CD4-positive, alpha-beta memory T cell (primary cell): ENCODE measurements around the gene ATP5MK. TPM values are rescaled to one million over a fixed set of nuclear protein-coding genes. Genes with fewer than 3 reads are reported as not detected.
A peak's percentile ranks its signal among the peaks of the same experiment; 100 is the strongest.

Source experiments
- CTCF ChIA-PET: fragments of 350-600 bp; sonication (Branson Sonifier 250); formaldehyde crosslinking; loops from one replicate; lab custom pipeline; 2021; ENCODE audit warnings: inconsistent platforms; ENCODE audit not compliant: partially characterized antibody; lab: Charles Lee
- POLR2A ChIA-PET: fragments of 350-600 bp; sonication (Branson Sonifier 250); formaldehyde crosslinking; loops from one replicate; lab custom pipeline; 2021; ENCODE audit not compliant: partially characterized antibody; lab: Charles Lee
- DNase-seq, 5 donors: peaks; one replicate each; pipeline versions ENCODE4 v3.0.0 to v3.0.0-alpha.2; 2020 to 2022; ENCODE audit warnings: mixed read lengths in 1 of 5
- H3K27ac ChIP-seq: one replicate; pipeline ENCODE4 v1.7.0; 2013; ENCODE audit warnings: low read depth, low read length
- H3K27me3 ChIP-seq: 2 replicates; pipeline ENCODE4 v1.7.0; 2013; ENCODE audit warnings: mild to moderate bottlenecking, low read length, moderate library complexity; ENCODE audit not compliant: insufficient read depth
- H3K36me3 ChIP-seq: 2 replicates; pipeline ENCODE4 v1.7.0; 2013; ENCODE audit warnings: mild to moderate bottlenecking, low read length, moderate library complexity; ENCODE audit not compliant: insufficient read depth
- H3K4me1 ChIP-seq: 2 replicates; pipeline ENCODE4 v1.7.0; 2013; ENCODE audit warnings: mild to moderate bottlenecking, low read length, moderate library complexity; ENCODE audit not compliant: insufficient read depth
- H3K4me3 ChIP-seq, 2 donors: one replicate each; pipeline ENCODE4 v1.7.0; 2013; ENCODE audit warnings: low read length in 2 of 2, mild to moderate bottlenecking in 1 of 2
- H3K9me3 ChIP-seq, 2 donors: one replicate each; pipeline ENCODE4 v1.7.0; 2013; ENCODE audit warnings: low read length in 2 of 2, control low read depth in 1 of 2; ENCODE audit not compliant: control insufficient read depth in 1 of 2
- H3K27ac Mint-ChIP-seq, 7 donors: one replicate each; pipeline ENCODE4 v1.8.0; 2020 to 2021; ENCODE audit warnings: mixed read lengths in 7 of 7, mild to moderate bottlenecking in 6 of 7, inconsistent platforms in 3 of 7, moderate library complexity in 3 of 7
- H3K27me3 Mint-ChIP-seq, 2 donors: one replicate each; pipeline ENCODE4 v1.8.0; 2020 to 2021; ENCODE audit warnings: mixed read lengths in 2 of 2
- H3K36me3 Mint-ChIP-seq, 2 donors: one replicate each; pipeline ENCODE4 v1.8.0; 2020 to 2021; ENCODE audit warnings: mixed read lengths in 2 of 2, inconsistent platforms in 1 of 2, mild to moderate bottlenecking in 1 of 2
- H3K4me1 Mint-ChIP-seq, 4 donors: one replicate each; pipeline ENCODE4 v1.8.0; 2020 to 2021; ENCODE audit warnings: mixed read lengths in 4 of 4, mild to moderate bottlenecking in 1 of 4
- H3K4me3 Mint-ChIP-seq, 8 donors: one replicate each; pipeline ENCODE4 v1.8.0; 2020 to 2021; ENCODE audit warnings: mixed read lengths in 8 of 8, mild to moderate bottlenecking in 7 of 8, moderate library complexity in 6 of 8, inconsistent platforms in 3 of 8
- H3K9me3 Mint-ChIP-seq, 8 donors: one replicate each; pipeline ENCODE4 v1.8.0; 2020 to 2021; ENCODE audit warnings: mixed read lengths in 8 of 8, mild to moderate bottlenecking in 5 of 8, inconsistent platforms in 3 of 8, moderate library complexity in 1 of 8
- intact Hi-C: fragments of 100-400 bp; cut with micrococcal nuclease; formaldehyde crosslinking; loops from one replicate; pipeline ENCODE4 v1.15.1; 2023
- polyA plus RNA-seq, 2 donors: library from polyadenylated mRNA; unstranded; fragments of 300-500 nt; fragmentation: Illumina TruSeq; gene quantifications; one replicate each; pipeline ENCODE4 v1.2.3, GENCODE V29; 2021
- total RNA-seq, 2 experiments: library from RNA; stranded (reverse); gene quantifications; one replicate each; pipeline ENCODE4 v1.2.3, GENCODE V29; 2021

ATP5MK gene, protein sequence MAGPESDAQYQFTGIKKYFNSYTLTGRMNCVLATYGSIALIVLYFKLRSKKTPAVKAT
- total RNA-seq: 100 to 1,000 TPM; 148 to 157 TPM
- 100 to 1,000 TPM; 477 to 548 TPM for polyA plus RNA-seq

DNA sequence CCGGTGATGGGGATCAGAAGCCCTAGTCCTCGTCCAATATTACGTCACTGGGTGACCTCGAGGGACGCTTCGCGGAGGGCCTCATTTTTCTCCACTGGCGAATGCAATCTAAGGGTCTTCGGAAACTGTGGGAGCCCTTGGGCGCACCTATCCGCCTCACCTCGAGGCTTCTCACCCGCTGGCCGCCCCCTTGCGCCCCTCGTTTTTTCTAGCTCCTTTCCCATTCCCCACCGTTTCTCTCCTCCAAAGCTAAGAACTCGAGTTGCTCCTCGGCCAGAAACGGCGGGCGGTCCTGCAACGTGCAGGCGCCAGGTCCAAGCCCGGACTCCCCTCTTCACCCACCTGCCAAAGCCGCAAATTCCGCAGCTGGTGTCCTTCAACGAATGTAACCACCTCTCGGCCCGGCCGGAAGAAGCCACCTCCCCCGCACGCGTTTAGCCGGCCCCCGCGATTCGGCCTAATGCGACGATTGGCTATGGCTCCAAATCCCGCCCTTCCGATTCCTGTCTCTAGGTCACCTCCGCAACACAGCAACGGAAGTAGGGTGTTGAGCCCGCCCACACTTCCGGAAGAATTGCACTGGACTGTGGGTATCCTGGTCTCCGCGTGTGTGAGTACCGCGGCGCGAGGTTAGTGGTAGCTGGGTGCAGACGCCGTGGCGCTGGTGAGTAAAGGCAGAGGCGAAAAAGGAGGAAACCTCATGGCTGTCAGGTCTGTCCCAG lies at the start of gene ATP5MK, which contains the start of gene PDCD11:
Gene ATP5MK, minus strand, starts transcription at position 409 of the 722 bp plus-strand sequence. CDS start 4,018 bp downstream, outside the sequence.
Gene PDCD11, plus strand, starts transcription at position 560 of the 722 bp plus-strand sequence. CDS start 1,801 bp downstream, outside the sequence.
- intact Hi-C loops: loop anchor here (1.0 to 10.0 kb wide), 5 partner anchors 29 to 866 kb away; partner anchors contain the start of genes TAF5 and WBP1L
- H3K36me3 Mint-ChIP-seq: peaks cover 12 to 53% of the 10 kb centered on the region in 2 donors

DNA sequence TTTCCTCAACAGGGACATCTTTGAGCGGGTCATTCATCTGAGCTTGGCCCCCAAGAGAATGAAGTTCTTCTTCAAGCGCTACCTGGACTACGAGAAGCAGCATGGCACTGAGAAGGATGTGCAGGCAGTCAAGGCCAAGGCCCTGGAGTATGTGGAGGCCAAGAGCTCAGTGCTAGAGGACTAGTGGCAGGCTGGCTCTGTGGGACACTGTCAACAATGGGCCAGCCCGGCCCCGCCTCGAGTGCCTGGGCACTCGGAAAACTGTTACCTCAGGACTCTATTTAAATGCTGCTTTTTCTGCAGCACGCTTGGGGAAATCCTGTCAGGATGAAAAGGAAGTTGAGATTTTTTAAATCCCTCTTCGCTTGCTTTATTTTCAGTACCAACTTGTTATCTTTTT lies 49.1 kb upstream of the ATP5MK start:
- POLR2A ChIA-PET: interaction anchor here (1.0 to 1.1 kb wide), 2 partner anchors 27 to 29 kb away, joined by 3 read pairs; no protein-coding TSS in a partner anchor
- Histone ChIP-seq H3K27me3 (no peaks in the 10 kb centered on the region), H3K4me3 (no peak overlapping the region), H3K27ac (no peak overlapping the region), H3K9me3 (no peaks in the 10 kb centered on the region), H3K36me3 (peaks cover 61% of the 10 kb centered on the region), H3K4me1 (peaks cover 33% of the 10 kb centered on the region)
- no peak for DNase-seq
- Mint-ChIP-seq H3K4me1 (peaks cover 22 to 53% (median 38%) of the 10 kb centered on the region in 4 donors), H3K9me3 (no peaks in the 10 kb centered on the region), H3K36me3 (peaks cover 56 to 86% of the 10 kb centered on the region in 2 donors), H3K4me3 (no peak overlapping the region), H3K27ac (peak overlapping the region in 4 of 7 donors; percentile 37 to 81 (median 72)), H3K27me3 (no peaks in the 10 kb centered on the region)
- intact Hi-C loops: no loop called here
- CTCF ChIA-PET: interaction anchor here (1.1 to 1.5 kb wide), 3 partner anchors 28 to 40 kb away, joined by 3 to 5 read pairs (median 3); no protein-coding TSS in a partner anchor

More for the DNA sequence above, at the start of gene ATP5MK, which contains the start of gene PDCD11:
- POLR2A ChIA-PET: interaction anchor here (0.6 to 2.7 kb wide), 10 partner anchors 12 to 1578 kb away, joined by 3 to 30 read pairs (median 4); partner anchors contain the start of genes CALHM2, CNNM2, OGA and PCGF6
- H3K27me3 ChIP-seq: no peaks in the 10 kb centered on the region
- Mint-ChIP-seq H3K4me1 (peaks cover 35 to 62% (median 47%) of the 10 kb centered on the region in 4 donors), H3K9me3 (no peaks in the 10 kb centered on the region), H3K27ac (peak within 1 kb of the TSS; percentile 82 to 99 (median 97)), H3K27me3 (no peaks in the 10 kb centered on the region), H3K4me3 (peak within 1 kb of the TSS; percentile 97 to 100 (median 98))
- DNase-seq: peak; percentile 91 to 97 (median 92)
- peaks cover 44% of the 10 kb centered on the region for H3K4me1 ChIP-seq
- H3K36me3 ChIP-seq: peaks cover 8% of the 10 kb centered on the region
- H3K4me3 ChIP-seq: peak within 1 kb of the TSS; percentile 87 to 91
- CTCF ChIA-PET: interaction anchor here (1.3 to 1.7 kb wide), 3 partner anchors 20 to 62 kb away, joined by 4 to 6 read pairs (median 6); no protein-coding TSS in a partner anchor
- peak within 1 kb of the TSS; percentile 79 for H3K27ac ChIP-seq
- H3K9me3 ChIP-seq: no peaks in the 10 kb centered on the region

DNA sequence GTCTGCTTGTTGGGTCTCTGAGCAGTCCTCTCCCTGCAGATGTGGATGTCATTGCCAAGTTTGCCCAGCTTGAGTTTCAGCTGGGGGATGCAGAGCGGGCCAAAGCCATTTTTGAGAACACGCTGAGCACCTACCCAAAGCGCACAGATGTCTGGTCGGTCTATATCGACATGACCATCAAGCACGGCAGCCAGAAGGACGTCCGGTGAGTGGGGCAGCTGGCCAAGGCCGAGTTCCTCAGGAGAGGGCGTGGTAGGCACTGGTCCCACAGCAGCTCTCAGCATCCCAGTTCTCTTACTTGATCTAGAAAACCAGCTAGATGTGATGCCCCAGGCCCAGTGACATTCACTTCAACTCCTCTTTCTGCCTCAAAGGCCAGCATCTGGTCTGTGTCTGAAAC lies 48.2 kb upstream of the ATP5MK start:
- no peaks in the 10 kb centered on the region for H3K9me3 ChIP-seq
- H3K27me3 ChIP-seq: no peaks in the 10 kb centered on the region
- H3K36me3 Mint-ChIP-seq: peaks cover 53 to 87% of the 10 kb centered on the region in 2 donors
- H3K27ac Mint-ChIP-seq: peak overlapping the region in 6 of 7 donors; percentile 37 to 81 (median 60)
- H3K4me3 Mint-ChIP-seq: no peak overlapping the region
- H3K4me3 ChIP-seq: no peak overlapping the region
- H3K27ac ChIP-seq: no peak overlapping the region
- H3K36me3 ChIP-seq: peaks cover 68% of the 10 kb centered on the region
- no peak for DNase-seq
- H3K4me1 Mint-ChIP-seq: peaks cover 15 to 44% (median 30%) of the 10 kb centered on the region in 4 donors
- ChIA-PET CTCF (no interaction called here), POLR2A (interaction anchor here (1.0 to 4.0 kb wide), 2 partner anchors 7 to 28 kb away, joined by 3 to 23 read pairs; partner anchors contain the start of gene CALHM2)
- intact Hi-C loops: no loop called here
- H3K4me1 ChIP-seq: peaks cover 24% of the 10 kb centered on the region
- H3K9me3 Mint-ChIP-seq: no peaks in the 10 kb centered on the region
- H3K27me3 Mint-ChIP-seq: no peaks in the 10 kb centered on the region

DNA sequence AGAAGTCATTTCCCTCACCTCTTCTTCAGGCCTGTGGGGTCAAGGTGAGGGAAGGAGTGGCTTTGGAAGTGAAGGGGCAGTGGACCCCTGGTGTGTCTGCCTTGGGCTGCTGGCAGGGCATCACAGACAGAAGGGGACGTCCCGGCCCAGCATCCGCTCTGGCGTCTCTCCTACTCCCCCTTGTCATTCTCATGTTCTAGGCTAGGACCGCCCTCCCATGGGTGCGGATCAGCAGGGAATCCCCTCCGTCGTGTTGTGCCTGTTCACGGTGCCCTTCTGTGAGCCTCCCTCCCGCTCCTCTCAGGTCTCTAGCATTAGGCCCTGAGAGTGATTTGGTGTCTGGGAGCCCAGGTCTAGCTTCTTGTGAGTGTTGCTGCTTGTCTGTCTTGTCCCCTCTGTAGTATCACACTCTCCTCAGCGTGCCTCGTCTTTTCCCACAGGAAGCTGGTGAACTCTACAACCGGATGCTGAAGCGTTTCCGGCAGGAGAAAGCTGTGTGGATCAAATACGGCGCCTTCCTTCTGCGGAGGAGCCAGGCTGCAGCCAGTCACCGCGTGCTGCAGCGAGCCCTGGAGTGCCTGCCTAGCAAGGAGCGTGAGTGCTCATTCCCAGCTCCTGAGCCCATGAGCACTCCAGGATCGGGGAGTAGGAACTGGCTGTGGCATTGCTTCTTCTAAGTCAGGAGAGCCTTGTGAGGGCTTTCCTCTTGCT lies 47.4 kb upstream of the ATP5MK start:
- ChIA-PET POLR2A (interaction anchor here (1.0 to 4.0 kb wide), 2 partner anchors 8 to 31 kb away, joined by 3 to 23 read pairs; partner anchors contain the start of gene CALHM2), CTCF (interaction anchor here (1.1 to 1.8 kb wide), 2 partner anchors 27 to 41 kb away, joined by 3 to 5 read pairs; no protein-coding TSS in a partner anchor)
- Histone ChIP-seq H3K4me1 (peaks cover 16% of the 10 kb centered on the region), H3K36me3 (peaks cover 69% of the 10 kb centered on the region), H3K27me3 (no peaks in the 10 kb centered on the region), H3K4me3 (no peak overlapping the region), H3K9me3 (no peaks in the 10 kb centered on the region), H3K27ac (no peak overlapping the region)
- peaks cover 7 to 36% (median 22%) of the 10 kb centered on the region in 4 donors for H3K4me1 Mint-ChIP-seq
- peak overlapping the region in 1 of 8 donors; percentile 27 for H3K4me3 Mint-ChIP-seq
- no peak for DNase-seq
- peaks cover 47 to 84% of the 10 kb centered on the region in 2 donors for H3K36me3 Mint-ChIP-seq
- no peaks in the 10 kb centered on the region for H3K9me3 Mint-ChIP-seq
- intact Hi-C loops: no loop called here
- peak overlapping the region in 2 of 7 donors; percentile 11 to 46 for H3K27ac Mint-ChIP-seq
- H3K27me3 Mint-ChIP-seq: no peaks in the 10 kb centered on the region

DNA sequence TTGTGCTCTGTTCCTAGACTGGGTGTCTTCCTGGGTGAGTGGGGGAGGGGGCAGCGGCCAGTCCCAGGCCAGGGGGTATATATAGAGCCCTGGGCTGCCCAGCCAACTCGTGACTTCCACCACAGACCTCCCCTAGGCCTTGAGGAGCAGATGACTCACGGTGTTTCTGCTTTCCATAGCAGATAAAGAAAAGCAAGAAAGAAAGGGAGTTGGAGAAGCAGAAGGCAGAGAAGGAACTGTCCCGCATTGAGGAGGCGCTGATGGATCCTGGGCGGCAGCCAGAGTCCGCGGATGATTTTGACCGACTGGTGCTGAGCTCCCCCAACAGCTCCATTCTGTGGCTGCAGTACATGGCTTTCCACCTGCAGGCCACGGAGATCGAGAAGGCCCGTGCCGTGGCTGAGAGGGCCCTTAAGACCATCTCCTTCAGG lies 45.8 kb upstream of the ATP5MK start:
- POLR2A ChIA-PET: interaction anchor here (4.0 kb wide), 1 partner anchor 10 kb away, joined by 23 read pairs; the partner anchor contains the start of gene CALHM2
- Histone ChIP-seq H3K4me1 (peaks cover 4% of the 10 kb centered on the region), H3K27me3 (no peaks in the 10 kb centered on the region), H3K27ac (no peak overlapping the region), H3K4me3 (no peak overlapping the region), H3K36me3 (peaks cover 73% of the 10 kb centered on the region), H3K9me3 (no peaks in the 10 kb centered on the region)
- no peak for DNase-seq
- H3K4me3 Mint-ChIP-seq: no peak overlapping the region
- H3K27ac Mint-ChIP-seq: peak overlapping the region in 3 of 7 donors; percentile 38 to 70 (median 56)
- peaks cover 2 to 24% (median 13%) of the 10 kb centered on the region in 4 donors for H3K4me1 Mint-ChIP-seq
- intact Hi-C loops: no loop called here
- no peaks in the 10 kb centered on the region for H3K9me3 Mint-ChIP-seq
- peaks cover 46 to 86% of the 10 kb centered on the region in 2 donors for H3K36me3 Mint-ChIP-seq
- CTCF ChIA-PET: interaction anchor here (1.5 to 1.8 kb wide), 3 partner anchors 25 to 47 kb away, joined by 3 to 5 read pairs (median 3); no protein-coding TSS in a partner anchor
- H3K27me3 Mint-ChIP-seq: no peaks in the 10 kb centered on the region

DNA sequence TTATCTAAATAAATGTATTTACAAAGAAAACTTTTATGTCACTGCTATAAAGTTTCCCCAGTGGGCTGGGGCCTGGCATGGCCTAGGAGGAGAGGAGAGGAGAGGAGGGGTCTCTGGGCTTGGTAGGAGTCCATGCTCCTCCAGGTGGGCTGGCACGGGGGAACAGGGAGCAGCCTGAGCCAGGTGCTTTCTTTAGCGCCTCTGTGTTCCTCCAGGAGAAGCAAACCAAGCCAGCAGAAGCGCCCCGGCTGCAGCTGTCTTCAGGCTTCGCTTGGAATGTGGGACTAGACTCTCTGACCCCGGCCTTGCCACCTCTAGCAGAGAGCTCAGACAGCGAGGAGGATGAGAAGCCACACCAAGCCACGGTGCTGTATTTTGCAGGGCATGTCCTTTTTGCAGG lies 45.3 kb upstream of the ATP5MK start:
- Mint-ChIP-seq H3K36me3 (peaks cover 42 to 86% of the 10 kb centered on the region in 2 donors), H3K27me3 (no peaks in the 10 kb centered on the region)
- CTCF ChIA-PET: interaction anchor here (0.9 to 1.8 kb wide), 4 partner anchors 25 to 47 kb away, joined by 3 to 5 read pairs (median 3); no protein-coding TSS in a partner anchor

More for the DNA sequence above, 45.3 kb upstream of the ATP5MK start:
- Mint-ChIP-seq H3K9me3 (no peaks in the 10 kb centered on the region), H3K4me1 (peaks cover 2 to 20% (median 11%) of the 10 kb centered on the region in 4 donors), H3K4me3 (no peak overlapping the region), H3K27ac (peak overlapping the region in 3 of 7 donors; percentile 12 to 70 (median 56))
- intact Hi-C loops: no loop called here
- Histone ChIP-seq H3K4me1 (no peaks in the 10 kb centered on the region), H3K27me3 (no peaks in the 10 kb centered on the region), H3K36me3 (peaks cover 74% of the 10 kb centered on the region), H3K27ac (no peak overlapping the region), H3K9me3 (no peaks in the 10 kb centered on the region), H3K4me3 (no peak overlapping the region)
- POLR2A ChIA-PET: interaction anchor here (1.0 to 4.0 kb wide), 2 partner anchors 10 to 30 kb away, joined by 3 to 23 read pairs; partner anchors contain the start of gene CALHM2
- no peak for DNase-seq
